Measurements from ENCODE around the gene UBAP2L.
"Not testable (repeated sequence)": the region's sequence is repeated elsewhere in the genome, so short reads cannot be mapped to it uniquely, and the experiment has no call there.

UBAP2L gene

DNA sequence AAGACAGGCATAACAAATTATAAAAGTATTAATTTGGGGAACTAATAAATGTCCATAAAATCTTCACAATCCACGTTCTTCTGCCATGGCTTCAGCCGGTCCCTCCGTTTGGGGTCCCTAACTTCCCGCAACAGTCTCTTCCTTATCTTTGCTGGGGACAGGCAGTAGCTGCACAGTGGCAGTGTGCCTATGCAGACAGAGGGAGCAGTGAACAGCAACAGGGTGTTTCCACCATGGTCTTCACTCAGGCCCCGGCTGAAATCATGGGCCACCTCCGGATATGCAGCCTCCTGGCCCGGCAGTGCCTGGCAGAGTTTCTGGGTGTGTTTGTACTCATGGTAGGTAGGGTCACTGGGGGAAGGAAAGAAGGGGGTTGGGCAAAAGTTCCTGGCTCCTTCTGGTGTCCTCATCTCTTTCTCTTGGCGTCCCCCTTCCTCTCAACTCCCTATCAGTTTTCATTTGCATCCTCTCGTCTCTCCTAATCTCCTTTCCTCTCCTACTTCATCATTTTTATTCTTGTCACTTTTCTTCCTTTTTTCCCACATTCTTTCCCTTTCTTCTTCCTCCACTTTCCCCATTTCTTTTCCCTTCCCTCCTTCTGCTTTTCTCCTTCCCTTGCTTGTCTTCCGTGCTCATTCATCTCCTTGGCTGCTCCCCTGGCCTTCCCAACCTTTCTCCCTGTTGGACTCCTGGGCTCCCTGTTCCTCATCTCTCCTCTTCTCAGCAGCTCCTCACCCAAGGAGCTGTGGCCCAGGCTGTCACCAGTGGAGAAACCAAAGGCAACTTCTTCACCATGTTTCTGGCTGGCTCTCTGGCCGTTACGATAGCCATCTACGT, 91.7 kb downstream of the UBAP2L start:
- not testable (repeated sequence) for H3K27ac ChIP-seq (ENCODE audit: low read depth, low read length); H3K4me1 ChIP-seq (ENCODE audit: control insufficient read depth, insufficient read depth, low read length, unreplicated experiment); H2AFZ ChIP-seq (ENCODE audit: low read length, unreplicated experiment); H3K4me3 ChIP-seq (ENCODE audit: low read depth, low read length); H3K79me2 ChIP-seq (ENCODE audit: control insufficient read depth, insufficient read depth, low read length, unreplicated experiment); H3K36me3 ChIP-seq (ENCODE audit: insufficient read depth, low read length); H3K27me3 ChIP-seq (ENCODE audit: insufficient read depth, low read length)

DNA sequence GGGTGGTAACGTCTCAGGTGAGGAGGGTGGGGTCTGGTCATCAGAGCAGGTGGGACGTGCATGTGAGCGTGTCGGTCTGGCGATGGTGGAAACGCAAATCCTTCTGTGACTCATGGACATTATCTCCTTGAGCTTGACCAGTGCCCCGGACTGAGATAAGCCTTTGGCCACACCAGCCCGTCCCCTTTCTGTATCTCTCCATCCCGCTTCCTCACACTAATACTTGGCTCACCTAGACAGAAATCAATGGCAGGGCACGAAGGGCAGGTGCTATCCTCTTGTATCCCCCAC, 92.3 kb downstream of the UBAP2L start:
- no peak overlapping the region for H2AFZ ChIP-seq (ENCODE audit: low read length, unreplicated experiment)
- no peaks in the 10 kb centered on the region for H3K4me1 ChIP-seq (ENCODE audit: control insufficient read depth, insufficient read depth, low read length, unreplicated experiment)
- H3K27ac ChIP-seq (ENCODE audit: low read depth, low read length): no peak overlapping the region
- H3K27me3 ChIP-seq (ENCODE audit: insufficient read depth, low read length): peaks cover 10% of the 10 kb centered on the region; the same call in 1 of the 2 replicates
- H3K79me2 ChIP-seq (ENCODE audit: control insufficient read depth, insufficient read depth, low read length, unreplicated experiment): no peaks in the 10 kb centered on the region
- H3K4me3 ChIP-seq (ENCODE audit: low read depth, low read length): no peak overlapping the region
- H3K36me3 ChIP-seq (ENCODE audit: insufficient read depth, low read length): no peaks in the 10 kb centered on the region

DNA sequence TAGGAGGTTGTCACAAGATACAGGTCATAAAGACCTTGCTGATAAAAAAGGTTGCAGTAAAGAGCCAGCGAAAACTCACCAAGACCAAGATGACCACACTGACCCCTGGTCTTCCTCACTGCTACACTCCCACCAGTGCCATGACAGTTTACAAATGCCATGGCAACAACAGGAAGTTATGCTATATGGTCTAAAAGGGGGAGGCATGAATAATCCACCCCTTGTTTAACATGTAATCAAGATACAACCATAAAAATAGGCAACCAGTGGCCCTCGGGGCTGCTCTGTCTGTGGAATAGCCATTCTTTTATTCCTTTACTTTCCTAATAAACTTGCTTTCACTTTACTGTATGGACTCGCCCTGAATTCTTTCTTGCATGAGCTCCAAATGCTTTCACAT, 93.5 kb downstream of the UBAP2L start:
- H3K27me3 ChIP-seq (ENCODE audit: insufficient read depth, low read length): peaks cover 10% of the 10 kb centered on the region; the same call in 1 of the 2 replicates
- not testable (repeated sequence) for H3K4me3 ChIP-seq (ENCODE audit: low read depth, low read length); H3K4me1 ChIP-seq (ENCODE audit: control insufficient read depth, insufficient read depth, low read length, unreplicated experiment); H2AFZ ChIP-seq (ENCODE audit: low read length, unreplicated experiment); H3K27ac ChIP-seq (ENCODE audit: low read depth, low read length); H3K36me3 ChIP-seq (ENCODE audit: insufficient read depth, low read length); H3K79me2 ChIP-seq (ENCODE audit: control insufficient read depth, insufficient read depth, low read length, unreplicated experiment)

DNA sequence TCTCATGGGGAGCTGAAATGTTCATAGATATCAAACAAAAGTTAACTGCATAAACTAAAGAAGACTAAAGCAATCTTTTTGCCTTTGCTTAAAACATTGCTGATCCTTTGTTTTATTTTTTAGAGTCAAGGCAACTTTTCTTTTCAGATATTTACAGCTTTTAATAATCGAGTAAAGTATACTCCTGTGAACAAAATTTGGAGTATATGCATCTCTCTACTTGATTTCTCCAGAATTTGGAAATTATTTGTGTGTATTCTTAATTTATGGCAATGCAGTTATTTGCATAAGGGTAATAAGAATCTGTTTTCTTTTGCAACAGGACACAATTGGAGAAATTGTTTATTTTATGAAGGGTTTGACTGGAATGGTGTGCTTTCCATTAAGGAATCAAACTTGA, 95.9 kb downstream of the UBAP2L start:
- peaks cover 10% of the 10 kb centered on the region; the same call in 1 of the 2 replicates for H3K27me3 ChIP-seq (ENCODE audit: insufficient read depth, low read length)
- no peaks in the 10 kb centered on the region for H3K4me1 ChIP-seq (ENCODE audit: control insufficient read depth, insufficient read depth, low read length, unreplicated experiment)
- H3K79me2 ChIP-seq (ENCODE audit: control insufficient read depth, insufficient read depth, low read length, unreplicated experiment): no peaks in the 10 kb centered on the region
- H3K36me3 ChIP-seq (ENCODE audit: insufficient read depth, low read length): no peaks in the 10 kb centered on the region
- no peak overlapping the region for H3K4me3 ChIP-seq (ENCODE audit: low read depth, low read length)
- H2AFZ ChIP-seq (ENCODE audit: low read length, unreplicated experiment): no peak overlapping the region
- H3K27ac ChIP-seq (ENCODE audit: low read depth, low read length): no peak overlapping the region

DNA sequence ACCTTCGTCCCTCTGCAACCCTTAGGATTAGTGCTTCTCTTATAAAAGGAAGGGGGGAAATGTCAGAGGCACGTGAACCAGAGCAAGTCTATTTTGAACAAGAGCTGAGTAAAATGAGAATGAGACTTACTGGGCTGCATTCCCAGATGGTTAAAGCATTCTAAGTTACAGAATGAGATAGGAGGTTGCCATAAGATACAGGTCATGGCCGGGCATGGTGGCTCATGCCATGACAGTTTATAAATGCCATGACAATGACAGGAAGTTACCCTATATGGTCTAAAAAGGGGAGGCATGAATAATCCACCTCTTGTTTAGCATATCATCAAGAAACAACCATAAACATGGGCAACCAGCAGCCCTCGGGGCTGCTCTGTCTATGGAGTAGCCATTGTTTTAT, 97.6 kb downstream of the UBAP2L start:
- Histone ChIP-seq H3K27me3 (ENCODE audit: insufficient read depth, low read length) (peaks cover 20% of the 10 kb centered on the region), H3K36me3 (ENCODE audit: insufficient read depth, low read length) (no peaks in the 10 kb centered on the region), H3K79me2 (ENCODE audit: control insufficient read depth, insufficient read depth, low read length, unreplicated experiment) (no peaks in the 10 kb centered on the region), H3K4me3 (ENCODE audit: low read depth, low read length) (no peak overlapping the region), H3K27ac (ENCODE audit: low read depth, low read length) (no peak overlapping the region), H3K4me1 (ENCODE audit: control insufficient read depth, insufficient read depth, low read length, unreplicated experiment) (no peaks in the 10 kb centered on the region), H2AFZ (ENCODE audit: low read length, unreplicated experiment) (no peak overlapping the region)

Measured in ACC112 (cell line).